Omental fat pad (tissue), 4 donors: ENCODE measurements around the gene LTB4R. TPM values are rescaled to one million over a fixed set of nuclear protein-coding genes. Genes with fewer than 3 reads are reported as not detected.

Source experiments
- ATAC-seq: fragments of 150-250 bp; one replicate; pipeline ENCODE4 v1.9.1; 2016; ENCODE audit warnings: mild to moderate bottlenecking, moderate library complexity; ENCODE audit not compliant: low FRiP score
- DNase-seq: peaks from one replicate; pipeline ENCODE4 v3.0.0-alpha.2; 2019; ENCODE audit warnings: low spot score
- CTCF ChIP-seq, 3 donors: fragments of 450-650 bp; IDR thresholded peaks; one replicate each; pipeline ENCODE4 v1.5.1; 2016 to 2017; ENCODE audit warnings: antibody characterized with exemption in 3 of 3, mild to moderate bottlenecking in 3 of 3, moderate library complexity in 2 of 3
- total RNA-seq, 4 donors: library from RNA; depleted of rRNA; stranded (reverse); fragments of >200 nt; gene quantifications; one replicate each; pipeline ENCODE4 v1.1.0, GENCODE V29; 2016

The LTB4R gene
- total RNA-seq, 4 donors from 2014 or later: 5.0 to 16.7 (median 12.6) TPM

- no peak for TF ChIP-seq CTCF (IDR thresholded peaks at IDR 0.05)
- ATAC-seq: peak; percentile 28
- DNase-seq: no peak
These were observed 5.3 kb downstream of the LTB4R start for GRCh38 chr14:24316597-24316950.

- no peak for TF ChIP-seq CTCF (IDR thresholded peaks at IDR 0.05)
- DNase-seq: no peak
- peak; percentile 67 for ATAC-seq
These were observed 6.0 kb downstream of the LTB4R start for GRCh38 chr14:24317141-24317928.

- ATAC-seq: no peak
- no peak for DNase-seq
- TF ChIP-seq CTCF (IDR thresholded peaks at IDR 0.05): no peak
These were observed 10.1 kb downstream of the LTB4R start for GRCh38 chr14:24321212-24321975.

- DNase-seq: no peak
- no peak for TF ChIP-seq CTCF (IDR thresholded peaks at IDR 0.05)
- no peak for ATAC-seq
These were observed 11.4 kb downstream of the LTB4R start for GRCh38 chr14:24322672-24323071.

GRCh38 chr14:24323341-24323740 is 12.0 kb downstream of the LTB4R start:
- TF ChIP-seq CTCF (IDR thresholded peaks at IDR 0.05): no peak
- ATAC-seq: no peak
- no peak for DNase-seq

GRCh38 chr14:24324024-24324423 is 12.7 kb downstream of the LTB4R start:
- ATAC-seq (no peak), DNase-seq (no peak)
- no peak for TF ChIP-seq CTCF (IDR thresholded peaks at IDR 0.05)
